ENCODE measurements around the gene TAPBP.
"Not testable (repeated sequence)": the region's sequence is repeated elsewhere in the genome, so short reads cannot be mapped to it uniquely, and the experiment has no call there.

TAPBP gene

DNA sequence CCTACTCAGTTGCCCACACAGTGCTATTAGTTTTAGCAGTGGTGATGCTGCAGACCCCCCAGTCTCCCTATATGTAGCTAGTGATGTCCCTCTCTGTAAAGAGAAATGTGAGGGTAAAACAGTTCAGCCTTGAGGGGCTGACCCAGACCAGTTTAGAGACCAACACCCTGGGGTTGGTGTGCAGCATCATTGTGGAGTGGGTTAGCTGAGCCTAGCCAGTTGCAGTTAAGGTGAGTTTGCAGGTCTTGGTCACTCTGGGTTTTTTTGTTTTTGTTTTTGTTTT is 37.4 kb downstream of the TAPBP start:
- DNase-seq (ENCODE audit: low read depth), result no peak

DNA sequence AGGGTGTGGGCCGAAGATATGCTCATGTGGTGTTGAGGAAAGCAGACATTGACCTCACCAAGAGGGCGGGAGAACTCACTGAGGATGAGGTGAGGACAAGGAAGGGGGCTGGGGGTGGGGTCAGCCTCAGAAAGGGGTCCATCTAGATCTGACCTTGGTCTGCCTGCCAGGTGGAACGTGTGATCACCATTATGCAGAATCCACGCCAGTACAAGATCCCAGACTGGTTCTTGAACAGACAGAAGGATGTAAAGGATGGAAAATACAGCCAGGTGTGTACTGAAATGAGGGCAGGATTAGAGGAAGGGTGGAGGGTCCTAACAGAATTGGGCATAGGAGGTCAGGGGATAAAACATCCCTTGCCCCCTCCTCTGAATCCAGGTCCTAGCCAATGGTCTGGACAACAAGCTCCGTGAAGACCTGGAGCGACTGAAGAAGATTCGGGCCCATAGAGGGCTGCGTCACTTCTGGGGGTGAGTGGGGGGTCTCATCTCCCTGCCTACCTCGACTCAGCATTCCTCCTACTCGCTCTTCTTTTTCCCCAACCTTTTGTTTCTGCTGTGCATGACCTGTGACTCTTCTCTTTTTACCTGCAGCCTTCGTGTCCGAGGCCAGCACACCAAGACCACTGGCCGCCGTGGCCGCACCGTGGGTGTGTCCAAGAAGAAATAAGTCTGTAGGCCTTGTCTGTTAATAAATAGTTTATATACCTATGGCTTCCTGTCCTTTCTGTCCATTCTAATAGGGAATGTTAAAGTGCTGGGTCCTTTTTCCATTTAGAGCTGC is 37.9 kb downstream of the TAPBP start:
- DNase-seq (ENCODE audit: low read depth), result not testable (repeated sequence)

DNA sequence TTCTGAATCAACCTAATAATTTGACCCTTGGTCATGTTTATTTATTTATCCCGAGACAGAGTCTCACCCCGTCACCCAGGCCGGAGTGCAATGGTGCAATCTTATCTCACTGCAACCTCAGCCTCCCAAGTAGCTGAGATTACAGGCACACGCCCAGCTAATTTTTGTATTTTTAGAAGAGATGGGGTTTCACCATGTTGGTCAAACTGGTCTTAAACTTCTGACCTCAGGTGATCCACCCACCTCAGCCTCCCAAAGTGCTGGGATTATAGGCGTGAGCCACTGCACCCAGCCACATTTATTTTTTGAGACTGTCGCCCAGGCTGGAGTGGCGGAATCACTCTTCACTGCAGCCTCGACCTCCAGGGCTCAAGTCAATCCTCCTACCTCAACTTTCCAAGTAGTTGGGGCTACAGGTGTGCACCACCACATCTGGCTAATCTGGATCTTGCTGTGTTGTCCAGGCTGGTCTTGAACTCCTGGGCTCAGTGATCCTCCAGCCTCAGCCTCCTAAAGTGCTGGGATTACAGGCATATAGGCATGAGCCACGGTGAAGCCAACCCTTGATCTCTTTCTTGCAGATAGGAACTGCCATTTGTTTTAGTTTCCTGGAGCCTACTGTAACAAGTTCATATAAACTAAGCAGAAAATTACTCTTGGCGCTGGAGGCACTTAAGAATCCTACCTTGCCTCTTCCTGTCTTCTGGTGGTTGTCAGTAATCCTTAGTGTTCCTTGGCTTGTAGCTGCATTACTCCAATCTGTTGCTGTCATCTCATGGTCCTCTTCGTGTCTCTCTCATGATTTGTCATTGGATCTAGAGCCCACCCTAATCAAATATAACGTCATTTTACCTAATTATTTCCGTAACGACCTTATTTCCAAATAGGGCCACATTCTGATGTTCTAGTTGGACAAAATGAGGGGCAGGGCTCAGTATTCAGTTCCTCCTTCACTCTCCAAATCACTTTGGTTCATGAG is 39.7 kb downstream of the TAPBP start:
- DNase-seq (ENCODE audit: low read depth), result no peak

DNA sequence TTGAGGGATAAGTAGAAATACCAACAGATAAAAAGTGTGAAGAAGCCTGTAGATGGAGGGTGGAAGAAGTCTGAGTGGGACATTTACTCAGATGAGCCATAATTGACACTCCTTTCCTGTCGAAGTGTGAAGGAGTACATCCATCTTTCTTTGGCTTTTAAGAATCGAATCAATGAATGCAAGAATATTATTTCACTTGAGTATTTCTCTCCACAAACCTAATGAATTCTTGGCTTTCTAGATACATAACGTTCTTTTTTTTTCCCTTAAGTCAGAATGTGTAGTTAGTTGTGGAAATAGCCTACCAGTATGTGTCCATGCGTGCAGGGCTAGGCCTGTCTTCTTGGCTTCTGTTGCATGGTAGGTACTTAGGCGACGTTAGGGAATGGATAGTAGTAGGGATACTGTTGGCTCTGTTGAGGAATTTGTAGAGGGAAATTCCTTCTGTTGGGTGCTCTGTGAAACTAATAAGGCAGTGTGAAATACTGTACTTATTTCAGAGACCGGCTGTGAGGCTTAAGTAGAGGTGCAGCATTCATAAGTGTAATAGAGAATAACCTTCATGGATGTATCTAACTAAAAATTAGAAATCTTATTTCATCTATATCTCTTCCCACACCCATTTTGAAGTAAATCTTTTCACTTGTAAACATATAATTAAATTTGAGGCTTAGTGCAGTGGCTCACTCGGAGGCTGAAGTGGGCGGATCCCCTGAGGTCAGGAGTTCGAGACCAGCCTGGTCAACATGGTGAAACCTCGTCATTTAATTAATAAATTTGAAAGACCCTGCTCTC is 40.6 kb downstream of the TAPBP start:
- no peak for DNase-seq (ENCODE audit: low read depth)

DNA sequence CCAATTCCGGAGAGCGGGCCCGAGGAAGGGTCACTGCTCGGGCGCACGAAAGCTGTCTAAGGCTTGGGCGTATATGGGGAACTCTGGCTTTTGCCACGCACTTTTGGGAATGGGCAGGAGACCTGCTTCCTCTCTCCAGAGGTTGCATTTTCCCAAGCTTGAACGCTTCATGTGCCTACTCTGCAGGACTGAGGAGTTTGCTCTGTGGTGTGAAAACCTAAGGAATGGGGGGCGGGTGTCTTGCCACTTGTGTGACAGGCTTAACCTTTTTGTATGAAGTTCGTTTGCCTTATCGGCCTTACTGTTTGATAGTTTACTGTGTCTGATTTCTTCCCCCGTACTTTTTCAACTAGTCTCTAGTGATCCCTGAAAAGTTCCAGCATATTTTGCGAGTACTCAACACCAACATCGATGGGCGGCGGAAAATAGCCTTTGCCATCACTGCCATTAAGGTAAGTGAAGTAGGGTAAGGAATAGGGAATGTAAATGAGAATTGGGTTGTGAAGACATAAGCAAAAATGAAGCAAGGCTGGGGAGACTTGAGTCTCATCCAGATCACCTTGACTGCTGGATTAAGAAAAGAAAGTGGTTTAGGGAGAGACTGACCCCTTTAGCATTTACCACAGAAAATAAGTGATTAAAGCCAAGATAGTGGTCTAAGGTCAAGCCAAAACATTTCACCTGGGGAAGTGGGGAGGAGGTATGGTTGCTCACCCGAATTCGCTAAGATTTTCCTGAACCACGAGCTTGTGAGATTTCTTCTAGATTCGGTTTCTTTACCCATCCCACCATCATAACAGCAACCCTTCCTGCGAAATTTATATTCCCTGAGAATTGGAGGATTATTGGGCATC is 41.4 kb downstream of the TAPBP start:
- DNase-seq (ENCODE audit: low read depth), result no peak

DNA sequence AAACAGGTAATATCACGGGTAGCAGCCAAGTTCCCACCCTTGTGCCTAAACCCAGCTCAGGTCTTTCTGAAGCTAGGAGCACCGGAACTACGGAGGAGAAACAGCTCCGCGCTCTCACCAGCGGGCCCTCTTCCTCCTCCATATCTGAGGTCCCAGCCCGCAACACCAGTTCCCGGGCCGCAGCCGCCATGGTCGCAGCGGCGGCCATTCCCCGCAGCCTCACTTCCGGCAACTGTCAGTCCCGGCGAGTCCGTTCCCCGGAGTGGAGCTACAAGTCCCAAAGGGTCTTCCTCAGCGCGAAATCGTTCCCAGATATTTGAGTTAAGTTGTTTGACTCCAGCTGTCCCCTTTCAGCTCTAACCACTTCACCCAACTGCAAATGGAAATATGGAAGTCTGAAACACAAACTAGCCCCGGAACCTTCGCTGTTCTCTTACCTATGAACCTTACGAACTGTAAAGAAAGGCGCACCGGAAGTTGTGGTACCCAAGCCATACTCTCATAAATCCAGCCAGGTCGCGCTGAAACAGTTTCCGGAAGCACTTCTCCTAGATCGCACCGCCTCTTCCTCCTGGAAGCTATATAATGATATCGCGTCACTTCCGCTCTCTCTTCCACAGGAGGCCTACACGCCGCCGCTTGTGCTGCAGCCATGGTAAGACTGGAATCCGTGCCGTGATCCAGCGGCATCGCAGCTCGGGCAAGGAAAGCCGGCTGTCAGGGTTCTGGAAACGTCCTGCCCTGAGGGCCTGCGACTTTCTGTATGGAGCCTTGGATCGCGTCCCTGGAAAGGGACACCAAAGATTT is 42.2 kb downstream of the TAPBP start, which contains the start of the genes RPS18 and VPS52:
Gene RPS18 (plus strand): TSS at position 608 of the 807 bp plus-strand sequence. CDS start 45 bp downstream, at position 653.
Gene VPS52 (minus strand): TSS at position 409 of the 807 bp plus-strand sequence. CDS start 201 bp downstream, at position 208.
- DNase-seq (ENCODE audit: low read depth), result peak; percentile 99

DNA sequence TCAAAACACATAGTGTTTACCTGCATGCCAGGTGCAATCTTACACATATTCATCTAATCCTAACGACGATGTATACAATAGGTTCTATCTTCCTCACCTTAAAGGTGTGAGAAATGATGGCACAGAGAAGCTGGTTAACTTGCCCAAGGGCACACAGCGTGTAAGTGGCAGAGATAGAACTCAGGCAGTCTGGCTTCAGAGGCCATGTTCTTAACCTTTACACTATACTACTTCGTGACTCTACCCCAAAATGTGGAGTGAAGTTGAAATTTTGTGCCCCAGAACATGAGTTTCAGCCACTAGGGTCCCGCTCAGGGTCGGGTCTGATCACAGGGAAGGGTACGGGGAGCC is 42.8 kb downstream of the TAPBP start:
- no peak for DNase-seq (ENCODE audit: low read depth)

DNA sequence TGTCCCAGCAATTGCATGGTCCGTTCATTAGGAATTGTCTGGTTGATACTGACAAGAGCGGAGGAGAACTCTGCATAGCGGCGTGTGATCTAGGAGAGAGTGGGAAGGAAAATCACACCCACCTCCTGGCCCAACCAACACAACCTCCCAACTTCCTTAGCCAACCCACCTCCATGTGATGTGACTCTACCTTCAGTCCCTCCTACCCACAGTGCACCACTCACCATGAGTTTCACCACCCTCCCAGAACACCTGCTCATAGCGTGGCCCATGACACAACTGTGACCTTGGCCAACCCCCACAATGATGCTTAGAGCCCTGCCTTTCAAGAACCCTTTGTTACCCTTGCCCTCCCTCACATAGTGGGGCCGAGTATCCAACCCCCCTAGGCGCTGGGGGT is 49.9 kb downstream of the TAPBP start:
- no peak for DNase-seq (ENCODE audit: low read depth)

DNA sequence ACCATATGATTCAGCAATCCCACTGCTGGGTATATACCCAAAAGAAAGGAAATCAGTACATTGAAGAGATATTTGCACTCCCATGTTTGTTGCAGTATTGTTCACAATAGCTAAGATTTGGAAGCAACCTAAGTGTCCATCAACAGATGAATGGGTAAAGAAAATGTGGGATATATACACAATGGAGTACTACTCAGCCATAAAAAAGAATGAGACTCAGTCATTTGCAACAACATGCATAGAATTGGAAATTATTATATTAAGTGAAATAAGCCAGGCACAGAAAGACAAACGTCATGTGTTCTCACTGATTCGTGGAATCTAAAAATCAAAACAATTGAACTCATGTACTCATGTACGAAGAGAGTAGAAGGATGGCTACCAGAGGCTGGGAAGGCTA is 51.4 kb downstream of the TAPBP start:
- not testable (repeated sequence) for DNase-seq (ENCODE audit: low read depth)

DNA sequence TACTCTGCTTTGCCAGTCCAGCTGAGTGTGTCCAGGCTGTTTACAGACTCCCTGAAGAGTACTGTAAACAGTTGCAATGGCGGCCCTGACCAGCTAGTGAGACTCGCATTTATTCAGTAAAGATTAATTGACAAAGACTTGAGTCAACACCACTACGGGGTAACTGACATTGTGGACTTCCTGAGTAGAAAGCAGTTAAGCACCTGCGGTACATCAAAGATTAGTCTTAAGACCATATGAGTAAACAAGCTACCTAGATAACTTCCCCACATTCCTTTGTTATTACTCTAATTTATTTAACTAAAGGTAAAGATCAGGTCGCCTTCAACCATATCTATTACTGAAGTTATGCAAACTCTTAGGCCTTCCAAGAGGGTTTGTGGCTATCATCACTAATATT is 54.8 kb downstream of the TAPBP start:
- DNase-seq (ENCODE audit: low read depth), result no peak

DNA sequence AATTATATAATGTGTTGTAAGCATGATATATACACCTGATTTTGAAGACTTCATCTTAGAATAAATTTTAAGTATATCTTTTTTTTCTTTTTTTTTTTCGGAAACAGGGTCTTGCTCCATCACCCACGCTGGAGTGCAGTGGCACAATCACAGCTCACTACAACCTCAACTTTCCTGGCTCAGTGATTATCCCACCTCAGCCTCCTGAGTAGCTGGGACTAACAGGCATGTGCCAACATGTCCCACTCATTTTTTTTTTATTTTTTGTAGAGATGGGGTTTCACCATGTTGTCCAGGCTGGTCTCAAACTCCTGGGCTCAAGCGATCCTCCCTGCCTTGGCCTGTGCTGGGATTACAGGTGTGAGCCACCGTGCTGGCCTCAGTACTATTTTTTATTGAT is 59.3 kb downstream of the TAPBP start:
- no peak for DNase-seq (ENCODE audit: low read depth)

DNA sequence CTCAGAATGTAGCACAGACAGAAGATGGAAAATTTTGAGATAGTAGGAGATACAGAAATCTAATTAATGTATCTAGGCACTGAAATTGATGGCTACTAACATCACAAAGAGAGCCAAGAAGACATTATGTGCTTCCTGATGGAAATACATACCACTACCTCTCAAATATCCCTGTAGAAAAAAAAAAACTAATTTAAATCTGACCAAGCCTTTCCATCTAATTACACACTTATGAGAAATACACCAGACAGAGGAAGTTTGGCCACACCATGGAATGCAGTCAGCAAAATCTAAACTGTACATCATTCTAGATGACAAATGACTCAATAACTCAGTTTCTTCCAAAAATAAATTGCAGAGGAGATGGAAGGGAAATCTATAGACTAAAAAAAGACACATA is 61.1 kb downstream of the TAPBP start:
- DNase-seq (ENCODE audit: low read depth), result no peak

DNA sequence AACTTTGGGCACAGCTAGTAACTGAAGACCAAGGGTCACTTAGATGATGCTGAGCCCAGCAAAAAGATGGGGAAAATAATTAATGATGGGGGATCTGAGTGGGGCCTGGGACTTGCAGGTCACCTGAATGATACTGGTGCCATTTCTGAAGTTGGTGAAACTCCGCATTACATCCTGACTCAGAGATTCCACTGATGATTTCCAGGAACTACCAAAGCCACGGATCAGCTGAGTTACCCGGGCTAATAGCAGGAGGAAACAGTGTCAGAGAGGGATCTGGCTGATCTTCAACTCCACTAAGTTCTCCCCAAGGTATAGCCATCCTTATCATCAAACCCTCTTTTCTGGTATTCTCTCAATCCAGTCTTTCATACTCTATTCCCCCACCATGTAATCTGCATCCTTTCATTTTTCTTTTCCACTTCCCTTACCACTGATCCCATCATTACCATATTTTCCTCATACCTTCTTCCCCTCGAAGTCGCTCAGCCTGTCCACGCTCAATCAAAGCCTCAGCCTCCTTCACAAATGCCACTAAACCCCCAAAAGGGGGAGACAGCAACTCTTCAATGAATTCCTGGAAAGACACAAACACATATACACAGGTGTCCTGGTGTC is 62.4 kb downstream of the TAPBP start:
- no peak for DNase-seq (ENCODE audit: low read depth)

DNA sequence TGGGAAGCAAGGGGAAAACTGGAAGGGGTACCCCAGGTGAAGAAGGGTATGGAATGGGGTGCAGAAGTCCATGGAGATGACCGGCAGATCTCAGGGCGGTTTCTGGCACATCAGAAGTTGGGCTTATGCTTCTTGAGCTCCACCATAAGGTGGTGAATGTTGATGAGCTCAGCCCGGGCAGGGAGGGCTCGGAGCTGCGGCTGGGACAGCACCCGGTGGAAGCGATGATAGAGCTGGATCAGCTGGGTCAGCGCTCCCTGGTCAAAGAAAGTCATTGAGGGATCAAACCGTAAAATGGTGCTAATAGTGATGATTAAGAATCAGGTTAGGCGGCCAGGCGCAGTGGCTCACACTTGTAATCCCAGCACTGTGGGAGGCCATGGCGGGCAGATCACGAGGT is 63.1 kb downstream of the TAPBP start:
- no peak for DNase-seq (ENCODE audit: low read depth)

DNA sequence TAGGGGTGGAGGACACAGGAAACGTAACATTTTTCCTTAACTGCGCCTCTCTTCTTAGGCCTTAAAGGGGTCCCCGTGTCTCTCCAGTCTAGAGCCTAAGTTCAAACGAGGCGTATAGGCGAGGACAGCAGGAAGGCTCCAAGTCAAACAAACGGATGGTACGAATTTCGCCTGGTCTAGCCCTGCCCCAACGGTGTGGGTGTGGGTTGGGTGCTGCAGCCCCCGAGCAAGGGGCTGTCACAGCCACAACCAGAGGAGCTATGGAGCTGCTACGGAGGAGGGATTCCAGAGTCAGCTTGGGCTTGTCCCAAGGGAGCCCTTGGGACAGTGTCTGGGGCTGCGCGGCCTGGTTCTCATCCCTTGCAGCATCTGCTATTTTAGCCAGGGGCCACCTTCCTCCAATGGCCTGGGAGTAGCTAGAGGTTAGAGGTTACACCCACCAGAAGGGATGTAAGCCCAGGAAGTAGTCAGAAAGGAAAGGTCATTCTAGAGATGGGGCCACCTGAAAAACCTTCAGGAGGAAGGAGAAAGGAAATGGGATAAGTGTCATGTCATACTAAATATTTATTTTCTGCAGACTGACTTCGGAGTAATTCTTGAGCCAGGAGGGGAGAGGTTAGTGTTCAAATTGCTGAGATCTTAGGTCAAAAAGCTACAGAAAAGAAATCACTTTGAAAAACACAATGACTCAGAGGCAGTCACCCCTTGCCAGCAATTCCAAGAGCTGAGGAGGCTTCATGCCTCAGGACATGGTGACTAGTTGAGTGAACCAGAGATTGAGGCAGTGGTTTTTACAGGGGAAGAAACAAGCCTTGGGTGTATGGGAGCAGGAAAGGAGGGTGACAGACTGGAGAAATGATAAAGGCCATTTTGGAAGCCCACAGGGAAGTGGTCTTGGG is 63.9 kb downstream of the TAPBP start:
- DNase-seq (ENCODE audit: low read depth), result peak; percentile 72

All from fibroblast of gingiva (primary cell).